ENCODE data around the gene TOR1A.

DNA sequence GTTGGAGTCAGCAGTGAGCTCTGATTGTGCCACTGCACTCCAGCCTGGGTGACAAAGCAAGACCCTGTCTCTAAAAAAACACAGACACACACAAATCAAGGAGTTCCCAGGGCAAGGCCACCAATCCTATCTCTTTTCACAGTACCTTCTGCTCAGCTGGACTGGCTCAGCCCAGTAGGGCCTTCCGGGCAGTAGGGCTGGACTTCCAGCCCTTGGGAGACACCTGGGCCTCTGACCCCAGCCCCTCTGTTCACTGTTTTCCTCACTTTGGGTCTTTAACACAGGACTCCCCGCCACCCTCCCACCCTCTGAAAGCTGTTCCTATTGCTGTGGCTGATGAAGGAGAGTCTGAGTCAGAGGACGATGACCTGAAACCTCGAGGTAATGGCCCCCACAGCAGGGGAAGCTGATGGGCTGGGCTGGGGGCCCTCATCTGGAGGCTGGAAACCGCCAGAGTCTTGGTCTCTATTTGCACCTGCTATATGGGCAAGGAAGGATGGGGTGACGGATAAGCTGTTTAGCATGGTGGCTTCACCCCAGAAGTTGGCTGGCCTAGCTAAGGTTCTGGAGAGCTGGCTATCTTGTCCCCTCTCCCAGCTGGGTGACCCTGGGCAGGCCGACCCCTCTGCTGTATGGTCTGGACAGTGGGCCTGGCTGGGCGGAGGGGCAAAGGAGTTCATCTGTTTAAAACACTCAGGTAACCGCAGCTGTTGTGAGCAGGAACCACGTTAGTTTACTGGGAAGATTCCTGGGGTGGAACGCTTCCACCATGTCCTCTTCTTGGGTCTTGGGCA, 36.9 kb upstream of the TOR1A start:
- no peak for TF ChIP-seq EZH2 (IDR thresholded peaks at IDR 0.05; ENCODE audit: borderline replicate concordance, low read length)
- TF ChIP-seq, protein P1, sequence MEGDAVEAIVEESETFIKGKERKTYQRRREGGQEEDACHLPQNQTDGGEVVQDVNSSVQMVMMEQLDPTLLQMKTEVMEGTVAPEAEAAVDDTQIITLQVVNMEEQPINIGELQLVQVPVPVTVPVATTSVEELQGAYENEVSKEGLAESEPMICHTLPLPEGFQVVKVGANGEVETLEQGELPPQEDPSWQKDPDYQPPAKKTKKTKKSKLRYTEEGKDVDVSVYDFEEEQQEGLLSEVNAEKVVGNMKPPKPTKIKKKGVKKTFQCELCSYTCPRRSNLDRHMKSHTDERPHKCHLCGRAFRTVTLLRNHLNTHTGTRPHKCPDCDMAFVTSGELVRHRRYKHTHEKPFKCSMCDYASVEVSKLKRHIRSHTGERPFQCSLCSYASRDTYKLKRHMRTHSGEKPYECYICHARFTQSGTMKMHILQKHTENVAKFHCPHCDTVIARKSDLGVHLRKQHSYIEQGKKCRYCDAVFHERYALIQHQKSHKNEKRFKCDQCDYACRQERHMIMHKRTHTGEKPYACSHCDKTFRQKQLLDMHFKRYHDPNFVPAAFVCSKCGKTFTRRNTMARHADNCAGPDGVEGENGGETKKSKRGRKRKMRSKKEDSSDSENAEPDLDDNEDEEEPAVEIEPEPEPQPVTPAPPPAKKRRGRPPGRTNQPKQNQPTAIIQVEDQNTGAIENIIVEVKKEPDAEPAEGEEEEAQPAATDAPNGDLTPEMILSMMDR (conservative IDR thresholded peaks at IDR 0.05 in 1 of 2, IDR thresholded peaks at IDR 0.05 in 1 of 2; ENCODE audit: extremely low read depth in 1 of 2, insufficient read depth in 1 of 2, low read depth in 1 of 2, low read length in 2 of 2): no peak

All from mammary epithelial cell (primary cell).